Upper lobe of left lung (tissue), 4 donors: Measurements from ENCODE around the gene AGFG2.

ENCODE experiments used
- CTCF ChIP-seq, 6 experiments: fragments of 450-650 bp in 4 of 6; fragments of 200-600 bp in 2 of 6; sonication (generic) in 2 of 6; IDR thresholded peaks; one replicate each; pipeline ENCODE4 v1.5.1; 2016 to 2019; ENCODE audit warnings: antibody characterized with exemption in 6 of 6
- EP300 ChIP-seq, 4 donors: sonication (generic); formaldehyde crosslinking; IDR thresholded peaks; one replicate each; pipeline ENCODE4 v1.5.1; 2017; ENCODE audit warnings: antibody characterized with exemption in 4 of 4, control low read depth in 2 of 4
- POLR2A ChIP-seq, 4 donors: fragments of 450-650 bp; IDR thresholded peaks; one replicate each; pipeline ENCODE4 v1.5.1; 2016 to 2017; ENCODE audit warnings: antibody characterized with exemption in 4 of 4, mild to moderate bottlenecking in 2 of 4
- POLR2AphosphoS5 ChIP-seq, 2 donors: sonication (generic); formaldehyde crosslinking; IDR thresholded peaks; one replicate each; pipeline ENCODE4 v1.5.1; 2017; ENCODE audit warnings: antibody characterized with exemption in 2 of 2

GRCh38 chr7:100563809-100564400 is 24.9 kb downstream of the AGFG2 start:
- TF ChIP-seq POLR2A (IDR thresholded peaks at IDR 0.05) (no peak), CTCF (IDR thresholded peaks at IDR 0.05) (peak; percentile 93 to 98 (median 96)), POLR2AphosphoS5 (IDR thresholded peaks at IDR 0.05) (no peak), EP300 (IDR thresholded peaks at IDR 0.05) (no peak)
